IMR-90 (cell line): ENCODE results near the gene FRMD4B.
"Not testable (repeated sequence)": the region's sequence is repeated elsewhere in the genome, so short reads cannot be mapped to it uniquely, and the experiment has no call there.

Source experiments
- CEBPB ChIP-seq: IDR thresholded peaks from 2 replicates; pipeline ENCODE4 v1.6.1; 2012; ENCODE audit warnings: low read depth, low read length, improper control_type of control experiment
- MAFK ChIP-seq: IDR thresholded peaks from 2 replicates; pipeline ENCODE4 v1.6.1; 2012; ENCODE audit warnings: low read depth, low read length, improper control_type of control experiment
- MAZ ChIP-seq: IDR thresholded peaks from 2 replicates; pipeline ENCODE4 v1.6.1; 2012; ENCODE audit warnings: low read depth, mild to moderate bottlenecking, low read length, improper control_type of control experiment, moderate library complexity, borderline replicate concordance
- MXI1 ChIP-seq: IDR thresholded peaks from 2 replicates; pipeline ENCODE4 v1.6.1; 2012; ENCODE audit warnings: low read depth, mild to moderate bottlenecking, low read length, moderate library complexity, borderline replicate concordance
- NFE2L2 ChIP-seq: fragments of 150-350 bp; IDR thresholded peaks from 2 replicates; pipeline ENCODE4 v1.6.1; 2016; ENCODE audit warnings: low read depth, mild to moderate bottlenecking, low read length
- POLR2A ChIP-seq: IDR thresholded peaks from 2 replicates; pipeline ENCODE4 v1.6.1; 2012; ENCODE audit warnings: mild to moderate bottlenecking, low read depth, low read length
- RAD21 ChIP-seq: IDR thresholded peaks from 2 replicates; pipeline ENCODE4 v1.6.1; 2012; ENCODE audit warnings: low read length, improper control_type of control experiment
- RCOR1 ChIP-seq: IDR thresholded peaks from 2 replicates; pipeline ENCODE4 v1.6.1; 2012; ENCODE audit warnings: mild to moderate bottlenecking, low read length, improper control_type of control experiment; ENCODE audit not compliant: insufficient replicate concordance
- RFX5 ChIP-seq: IDR thresholded peaks from 2 replicates; pipeline ENCODE4 v1.8.0; 2012; ENCODE audit warnings: low read depth, mild to moderate bottlenecking, low read length, moderate library complexity
- SMC3 ChIP-seq: fragments of 150-350 bp; IDR thresholded peaks from 2 replicates; pipeline ENCODE4 v1.6.1; 2016; ENCODE audit warnings: low read depth, mild to moderate bottlenecking, antibody characterized with exemption, low read length, moderate library complexity
- TF ChIP-seq, protein P1 (sequence below): fragments of 150-350 bp; IDR thresholded peaks from 2 replicates; pipeline ENCODE4 v1.6.1; 2016; ENCODE audit warnings: low read depth, mild to moderate bottlenecking, low read length, moderate library complexity, borderline replicate concordance
- TF ChIP-seq, protein P2 (sequence below): conservative IDR thresholded peaks from 2 replicates; pipeline ENCODE4 v1.5.1; 2012; ENCODE audit warnings: mild to moderate bottlenecking, low read depth, low read length, improper control_type of control experiment
- TF ChIP-seq, protein P3 (sequence below): fragments of 150-350 bp; IDR thresholded peaks from 2 replicates; pipeline ENCODE4 v1.6.1; 2017; ENCODE audit warnings: mild to moderate bottlenecking, antibody characterized with exemption, low read length, low read depth

DNA sequence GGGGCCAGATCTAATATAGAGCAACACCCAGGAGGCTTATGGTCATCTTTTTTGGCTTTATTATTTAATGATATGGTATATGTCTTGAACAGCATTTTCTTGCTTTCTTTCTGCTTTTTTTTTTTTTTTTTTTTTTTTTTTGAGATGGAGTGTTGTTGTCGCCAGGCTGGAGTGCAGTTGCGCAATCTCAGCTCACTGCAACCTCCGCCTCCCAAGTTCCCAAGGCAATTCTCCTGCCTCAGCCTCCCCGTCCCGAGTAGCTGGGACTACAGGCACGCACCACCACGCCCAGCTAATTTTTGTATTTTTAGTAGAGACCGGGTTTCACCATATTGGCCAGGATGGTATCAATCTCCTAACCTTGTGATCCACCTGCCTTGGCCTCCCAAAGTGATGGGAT lies 108.5 kb downstream of the FRMD4B start:
- TF ChIP-seq, protein P1, sequence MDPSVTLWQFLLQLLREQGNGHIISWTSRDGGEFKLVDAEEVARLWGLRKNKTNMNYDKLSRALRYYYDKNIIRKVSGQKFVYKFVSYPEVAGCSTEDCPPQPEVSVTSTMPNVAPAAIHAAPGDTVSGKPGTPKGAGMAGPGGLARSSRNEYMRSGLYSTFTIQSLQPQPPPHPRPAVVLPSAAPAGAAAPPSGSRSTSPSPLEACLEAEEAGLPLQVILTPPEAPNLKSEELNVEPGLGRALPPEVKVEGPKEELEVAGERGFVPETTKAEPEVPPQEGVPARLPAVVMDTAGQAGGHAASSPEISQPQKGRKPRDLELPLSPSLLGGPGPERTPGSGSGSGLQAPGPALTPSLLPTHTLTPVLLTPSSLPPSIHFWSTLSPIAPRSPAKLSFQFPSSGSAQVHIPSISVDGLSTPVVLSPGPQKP, result not testable (repeated sequence)
- TF ChIP-seq CEBPB, result peak; percentile 79
- TF ChIP-seq, protein P2, sequence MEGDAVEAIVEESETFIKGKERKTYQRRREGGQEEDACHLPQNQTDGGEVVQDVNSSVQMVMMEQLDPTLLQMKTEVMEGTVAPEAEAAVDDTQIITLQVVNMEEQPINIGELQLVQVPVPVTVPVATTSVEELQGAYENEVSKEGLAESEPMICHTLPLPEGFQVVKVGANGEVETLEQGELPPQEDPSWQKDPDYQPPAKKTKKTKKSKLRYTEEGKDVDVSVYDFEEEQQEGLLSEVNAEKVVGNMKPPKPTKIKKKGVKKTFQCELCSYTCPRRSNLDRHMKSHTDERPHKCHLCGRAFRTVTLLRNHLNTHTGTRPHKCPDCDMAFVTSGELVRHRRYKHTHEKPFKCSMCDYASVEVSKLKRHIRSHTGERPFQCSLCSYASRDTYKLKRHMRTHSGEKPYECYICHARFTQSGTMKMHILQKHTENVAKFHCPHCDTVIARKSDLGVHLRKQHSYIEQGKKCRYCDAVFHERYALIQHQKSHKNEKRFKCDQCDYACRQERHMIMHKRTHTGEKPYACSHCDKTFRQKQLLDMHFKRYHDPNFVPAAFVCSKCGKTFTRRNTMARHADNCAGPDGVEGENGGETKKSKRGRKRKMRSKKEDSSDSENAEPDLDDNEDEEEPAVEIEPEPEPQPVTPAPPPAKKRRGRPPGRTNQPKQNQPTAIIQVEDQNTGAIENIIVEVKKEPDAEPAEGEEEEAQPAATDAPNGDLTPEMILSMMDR, result not testable (repeated sequence)
- TF ChIP-seq RCOR1, MXI1, MAZ, MAFK, RFX5, NFE2L2, POLR2A, SMC3, RAD21: not testable (repeated sequence)
- TF ChIP-seq, protein P3, sequence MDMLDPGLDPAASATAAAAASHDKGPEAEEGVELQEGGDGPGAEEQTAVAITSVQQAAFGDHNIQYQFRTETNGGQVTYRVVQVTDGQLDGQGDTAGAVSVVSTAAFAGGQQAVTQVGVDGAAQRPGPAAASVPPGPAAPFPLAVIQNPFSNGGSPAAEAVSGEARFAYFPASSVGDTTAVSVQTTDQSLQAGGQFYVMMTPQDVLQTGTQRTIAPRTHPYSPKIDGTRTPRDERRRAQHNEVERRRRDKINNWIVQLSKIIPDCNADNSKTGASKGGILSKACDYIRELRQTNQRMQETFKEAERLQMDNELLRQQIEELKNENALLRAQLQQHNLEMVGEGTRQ, result not testable (repeated sequence)
